SIG-M5 treated with dmso at 0.1 percent for 504 hours (cell line): Measurements from ENCODE around the gene HIPK2.

Experiments used
- DNase-seq: peaks from one replicate; lab custom pipeline; 2025; ENCODE audit not compliant: unreplicated experiment; lab: John Stamatoyannopoulos, UW

HIPK2 gene

DNA sequence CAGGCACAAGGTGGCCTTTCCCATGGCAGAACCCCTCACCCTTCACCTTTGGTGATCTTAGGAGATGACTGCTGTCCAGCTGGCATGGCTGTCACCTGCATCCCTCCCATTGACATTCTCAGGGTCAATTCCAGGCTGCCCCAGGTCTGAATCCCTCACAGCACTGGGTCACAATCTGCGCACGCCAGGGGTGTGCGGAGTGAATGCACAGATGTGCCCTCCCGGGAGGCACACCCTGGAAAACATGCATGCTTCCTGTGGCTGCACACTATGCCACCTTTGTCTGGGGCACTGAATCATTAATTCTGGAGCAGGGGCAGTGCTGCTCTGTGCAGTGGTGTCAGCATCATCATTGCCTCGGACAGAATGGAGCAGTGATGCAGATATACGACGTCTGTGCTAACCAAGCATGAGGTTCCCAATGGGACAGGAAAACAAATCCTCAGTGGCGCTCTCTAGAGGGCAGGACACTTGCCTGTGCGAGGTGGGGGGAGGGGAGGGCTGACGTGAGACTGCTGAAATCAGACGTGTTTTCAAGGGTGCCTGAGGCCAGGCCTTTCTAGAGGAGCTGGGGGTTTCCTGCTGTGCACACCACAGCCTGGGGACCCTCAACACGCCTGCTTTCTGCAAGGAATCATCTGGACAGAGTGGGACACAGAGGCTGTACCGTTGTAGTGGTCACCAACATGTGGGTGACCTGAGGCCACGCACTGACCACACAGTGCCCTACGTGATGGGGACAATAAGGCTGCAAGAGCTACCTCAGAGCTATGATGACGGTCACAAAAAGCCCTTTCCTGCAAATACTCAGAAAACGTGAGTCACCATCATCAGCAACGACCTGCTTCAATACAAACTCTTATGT is 77.9 kb downstream of the HIPK2 start:
- no peak for DNase-seq

GRCh38 chr7:139698844-139699243 is 79.0 kb downstream of the HIPK2 start:
- DNase-seq, result no peak

DNA sequence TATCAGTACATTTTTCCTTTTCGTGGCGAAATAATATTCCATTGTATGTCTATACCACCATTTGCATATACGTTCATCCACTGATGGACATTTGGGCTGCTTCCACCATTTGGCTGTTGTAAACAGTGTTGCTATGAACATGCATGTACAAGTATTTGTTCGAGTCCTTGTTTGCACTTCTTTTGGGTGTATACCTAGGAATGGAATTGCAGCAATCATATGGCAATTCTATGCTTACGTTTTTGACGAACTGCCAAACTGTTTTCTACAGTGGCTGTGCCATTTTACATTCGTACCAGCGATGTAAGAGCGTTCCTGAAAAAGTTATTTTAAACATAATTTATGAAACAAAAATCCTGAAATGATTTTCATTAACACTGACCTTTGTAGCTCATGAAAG is 79.5 kb downstream of the HIPK2 start:
- DNase-seq, result no peak

DNA sequence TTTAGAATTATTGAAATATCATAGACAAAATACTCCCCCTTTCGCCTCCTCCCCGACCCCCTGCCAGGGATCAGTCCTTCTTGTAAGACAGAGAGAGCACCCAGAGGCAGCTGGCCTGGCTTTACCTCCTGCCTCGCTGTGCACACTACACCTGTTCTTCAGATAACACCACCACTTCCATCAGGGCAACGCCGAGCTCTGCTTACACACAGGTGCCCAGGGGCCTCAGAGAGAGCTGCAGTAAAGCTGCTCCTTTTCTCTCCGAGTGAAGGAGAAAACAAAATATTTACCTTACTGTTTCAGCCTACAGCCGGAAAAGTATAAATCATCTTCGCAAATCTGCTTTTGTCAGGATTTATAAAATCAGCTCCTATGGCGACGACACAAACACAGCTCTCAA is 80.7 kb downstream of the HIPK2 start:
- no peak for DNase-seq

- peak; percentile 51 for DNase-seq
Measured at GRCh38 chr7:139696552-139696951, 81.2 kb downstream of the HIPK2 start.

- DNase-seq, result no peak
Measured at GRCh38 chr7:139695588-139695987, 82.2 kb downstream of the HIPK2 start.

GRCh38 chr7:139695051-139695450 is 82.7 kb downstream of the HIPK2 start:
- DNase-seq, result no peak

DNA sequence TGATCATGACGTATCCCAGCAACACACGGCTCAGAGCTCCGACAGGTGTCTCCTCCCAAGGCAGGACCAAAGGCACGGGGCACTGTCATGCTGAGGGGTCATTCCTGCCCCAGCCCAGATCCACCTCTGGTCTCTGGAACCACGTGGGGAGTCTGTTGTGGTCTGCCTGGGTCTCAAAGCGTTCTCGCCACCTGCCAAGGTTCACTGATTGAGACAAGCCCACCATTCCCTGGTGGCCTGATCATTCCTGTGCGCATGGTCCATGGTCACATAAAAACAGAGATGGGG is 83.5 kb downstream of the HIPK2 start:
- DNase-seq, result no peak

- DNase-seq, result no peak
Measured at GRCh38 chr7:139693651-139694388, 84.0 kb downstream of the HIPK2 start.

- no peak for DNase-seq
Measured at GRCh38 chr7:139692723-139693122, 85.1 kb downstream of the HIPK2 start.

DNA sequence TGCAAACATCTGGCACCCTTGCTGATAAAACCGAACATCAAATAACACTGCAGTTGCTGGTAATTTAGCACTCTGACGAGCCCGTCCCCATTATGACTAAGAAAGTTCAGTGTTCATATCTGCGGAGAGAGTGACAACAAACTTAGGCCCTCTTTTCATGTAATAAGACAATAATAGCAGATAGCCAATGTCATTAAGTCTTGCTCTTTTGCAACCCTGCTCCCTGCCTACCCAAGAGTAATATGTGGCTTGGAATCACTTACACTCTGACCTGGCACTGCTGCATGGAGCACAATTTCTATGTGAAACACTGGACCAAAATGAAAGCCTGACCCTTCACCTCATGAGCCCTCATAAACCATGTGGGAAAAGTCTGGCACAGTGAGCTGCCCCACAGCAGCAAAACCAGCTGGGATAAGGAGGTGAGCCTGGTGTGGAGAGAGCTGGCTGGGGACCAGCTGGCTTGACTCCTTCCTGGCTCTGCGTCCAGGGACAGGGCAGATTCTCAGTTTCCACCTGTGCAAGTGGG is 86.5 kb downstream of the HIPK2 start:
- no peak for DNase-seq

DNA sequence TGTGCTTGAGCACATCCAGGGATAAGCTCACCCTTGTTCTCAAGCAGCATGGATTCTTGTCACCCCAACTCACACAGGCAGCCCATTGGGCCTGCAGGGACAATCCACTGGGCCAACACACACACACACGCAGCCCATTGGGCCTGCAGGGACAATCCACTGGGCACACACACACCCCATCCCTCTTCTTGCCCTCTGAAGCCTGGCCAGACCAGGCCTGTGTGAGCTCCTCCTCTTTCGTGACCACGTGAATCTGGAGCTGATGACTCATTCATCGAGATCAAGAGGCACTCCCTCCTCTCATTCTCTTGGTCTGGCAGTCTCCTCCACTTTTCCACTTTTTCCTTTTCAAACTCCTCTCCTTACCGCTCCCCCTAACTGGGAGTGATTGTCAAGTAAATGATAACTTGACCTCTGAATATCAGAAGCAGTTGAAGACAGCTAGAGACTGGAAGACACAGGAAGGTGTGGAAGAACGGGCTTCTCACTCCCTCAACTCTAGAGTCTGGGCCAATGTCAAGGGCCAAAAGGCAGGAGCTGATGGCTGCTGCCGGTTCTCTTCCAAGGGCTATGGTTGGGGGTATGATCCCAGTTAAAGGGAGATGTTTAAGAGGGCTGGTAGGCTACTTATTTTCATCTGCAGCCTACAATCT is 89.7 kb downstream of the HIPK2 start:
- DNase-seq, result peak; percentile 8

- no peak for DNase-seq
Measured at GRCh38 chr7:139687211-139687954, 90.4 kb downstream of the HIPK2 start.

DNA sequence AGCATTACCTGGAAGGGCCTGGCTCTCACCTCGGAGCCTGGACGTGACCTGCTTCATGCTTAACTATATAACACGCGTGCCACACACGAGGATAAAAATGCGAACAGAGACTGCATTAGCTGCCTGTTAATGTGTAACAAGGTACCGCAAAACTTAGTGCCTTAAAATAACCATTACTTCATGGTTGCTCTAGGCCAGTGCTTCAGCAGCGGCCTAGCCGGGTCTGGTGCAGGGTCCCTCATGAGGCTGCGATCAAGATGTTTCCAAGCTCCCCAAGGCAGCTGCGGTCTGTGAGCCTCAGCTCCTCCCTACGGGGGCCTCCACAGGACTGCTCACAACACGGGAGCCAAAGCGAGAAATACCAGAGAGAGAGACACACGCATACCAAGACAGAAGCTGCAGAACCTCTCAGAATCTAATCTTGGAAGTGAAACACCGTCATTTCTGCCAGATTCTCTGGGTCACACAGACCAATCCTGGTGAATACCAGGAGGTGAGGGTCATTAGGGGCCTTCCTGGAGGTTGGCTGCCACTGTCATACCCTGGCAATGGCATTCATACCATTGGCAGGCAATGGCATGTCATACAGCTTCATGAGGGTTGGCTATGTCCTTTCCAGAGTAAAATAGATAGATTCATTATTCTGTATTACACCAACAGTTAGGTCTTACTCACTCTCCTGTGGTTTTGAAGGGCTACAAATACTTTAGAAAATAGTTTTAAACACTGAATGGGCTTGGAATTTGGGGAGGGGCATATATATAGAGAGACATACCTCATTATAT is 94.5 kb downstream of the HIPK2 start:
- no peak for DNase-seq

GRCh38 chr7:139682136-139683013 is 95.4 kb downstream of the HIPK2 start:
- DNase-seq, result no peak

- DNase-seq, result no peak
Measured at GRCh38 chr7:139681812-139682135, 96.0 kb downstream of the HIPK2 start.

DNA sequence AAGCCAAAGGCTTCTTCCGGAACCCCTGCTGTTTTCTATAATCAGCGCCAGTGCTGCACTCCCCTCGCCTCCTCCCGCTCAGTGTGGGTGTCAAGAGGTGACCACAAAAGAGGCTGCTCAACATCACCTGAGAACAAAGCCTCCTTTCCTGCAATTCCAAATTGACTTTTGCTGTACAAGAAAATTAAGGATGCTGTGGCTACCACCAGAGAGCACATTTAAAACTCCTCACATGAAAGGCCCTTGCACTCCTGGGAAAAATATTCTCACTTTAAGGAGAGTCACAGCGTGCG is 96.4 kb downstream of the HIPK2 start:
- no peak for DNase-seq

- DNase-seq, result peak; percentile 85
Measured at GRCh38 chr7:139680676-139681462, 96.9 kb downstream of the HIPK2 start.
